GM19397 (cell line): ENCODE measurements around the gene UBE2D2.
"Not testable (repeated sequence)": the region's sequence is repeated elsewhere in the genome, so short reads cannot be mapped to it uniquely, and the experiment has no call there.

Experiments
- ATAC-seq: cut with Tn5 transposase; IDR thresholded peaks from one replicate; pipeline ENCODE4 v1.9.1; 2021; ENCODE audit warnings: mild to moderate bottlenecking, moderate library complexity; ENCODE audit not compliant: unreplicated experiment

Gene UBE2D2

GRCh38 chr5:139560752-139561654, at the start of gene UBE2D2:
Gene UBE2D2 (plus strand): TSS chr5:139561339. CDS start chr5:139561792, 453 bp downstream.
- peak; percentile 84 for ATAC-seq

GRCh38 chr5:139512786-139513390, 48.3 kb upstream of the UBE2D2 start:
- no peak for ATAC-seq

- ATAC-seq: not testable (repeated sequence)
Observed at GRCh38 chr5:139513434-139513833, 47.7 kb upstream of the UBE2D2 start.

GRCh38 chr5:139513852-139514485, 47.2 kb upstream of the UBE2D2 start:
- ATAC-seq: no peak

- ATAC-seq: no peak
Observed at GRCh38 chr5:139514486-139514856, 46.7 kb upstream of the UBE2D2 start.

- peak; percentile 88 for ATAC-seq
Observed at GRCh38 chr5:139517683-139518564, 43.2 kb upstream of the UBE2D2 start.

GRCh38 chr5:139523635-139524445, 37.3 kb upstream of the UBE2D2 start:
- no peak for ATAC-seq

- ATAC-seq: no peak
Observed at GRCh38 chr5:139524446-139524845, 36.7 kb upstream of the UBE2D2 start.

GRCh38 chr5:139524940-139525585, 36.1 kb upstream of the UBE2D2 start:
- no peak for ATAC-seq

GRCh38 chr5:139525586-139526308, 35.4 kb upstream of the UBE2D2 start:
- ATAC-seq: not testable (repeated sequence)

GRCh38 chr5:139526309-139527089, 34.6 kb upstream of the UBE2D2 start:
- not testable (repeated sequence) for ATAC-seq

GRCh38 chr5:139527090-139527470, 34.1 kb upstream of the UBE2D2 start:
- not testable (repeated sequence) for ATAC-seq

GRCh38 chr5:139527896-139528467, 33.2 kb upstream of the UBE2D2 start:
- ATAC-seq: not testable (repeated sequence)

GRCh38 chr5:139528695-139529094, 32.4 kb upstream of the UBE2D2 start:
- ATAC-seq: not testable (repeated sequence)

GRCh38 chr5:139530079-139530478, 31.1 kb upstream of the UBE2D2 start:
- ATAC-seq: not testable (repeated sequence)

- ATAC-seq: no peak
Observed at GRCh38 chr5:139531772-139532169, 29.4 kb upstream of the UBE2D2 start.

GRCh38 chr5:139543423-139543991, 17.6 kb upstream of the UBE2D2 start:
- ATAC-seq: peak; percentile 97
